H9 (cell line): ENCODE measurements around the gene MFSD12. TPM values are rescaled to one million over a fixed set of nuclear protein-coding genes. Genes with fewer than 3 reads are reported as not detected.

Experiments
- DNase-seq: peaks from one replicate; pipeline ENCODE4 v3.0.0-alpha.2; 2017
- H2AFZ ChIP-seq: one replicate; pipeline ENCODE4 v1.6.1; 2013; ENCODE audit warnings: mild to moderate bottlenecking, low read length, control low read depth, moderate library complexity
- H2AK5ac ChIP-seq: 2 replicates; pipeline ENCODE4 v1.6.1; 2013; ENCODE audit warnings: low read length, control low read depth, mixed read lengths; ENCODE audit not compliant: insufficient read length
- H2BK120ac ChIP-seq: one replicate; pipeline ENCODE4 v1.6.1; 2013; ENCODE audit warnings: low read depth, mild to moderate bottlenecking, low read length, control low read depth, inconsistent platforms; ENCODE audit not compliant: poor library complexity, severe bottlenecking
- H2BK12ac ChIP-seq: 2 replicates; pipeline ENCODE4 v1.6.1; 2013; ENCODE audit warnings: low read length, control low read depth, mixed read lengths, low read depth; ENCODE audit not compliant: insufficient read length
- H2BK15ac ChIP-seq: 2 replicates; pipeline ENCODE4 v1.6.1; 2013; ENCODE audit warnings: low read depth, low read length, control low read depth
- H2BK20ac ChIP-seq: one replicate; pipeline ENCODE4 v1.6.1; 2013; ENCODE audit warnings: low read depth, mild to moderate bottlenecking, low read length, control low read depth, inconsistent platforms; ENCODE audit not compliant: poor library complexity, severe bottlenecking
- H2BK5ac ChIP-seq: 2 replicates; pipeline ENCODE4 v1.6.1; 2013; ENCODE audit warnings: low read length, control low read depth, mixed read lengths; ENCODE audit not compliant: insufficient read length
- H3K14ac ChIP-seq: 2 replicates; pipeline ENCODE4 v1.6.1; 2013; ENCODE audit warnings: low read length, control low read depth; ENCODE audit not compliant: insufficient read depth
- H3K18ac ChIP-seq: 2 replicates; pipeline ENCODE4 v1.6.1; 2013; ENCODE audit warnings: low read depth, mild to moderate bottlenecking, mixed read lengths, low read length, control low read depth; ENCODE audit not compliant: insufficient read length
- H3K23ac ChIP-seq: 2 replicates; pipeline ENCODE4 v1.6.1; 2013; ENCODE audit warnings: low read length, control low read depth, mixed read lengths, low read depth; ENCODE audit not compliant: insufficient read length
- H3K23me2 ChIP-seq: 2 replicates; pipeline ENCODE4 v1.6.1; 2013; ENCODE audit warnings: low read depth, mild to moderate bottlenecking, mixed read lengths, low read length, control low read depth; ENCODE audit not compliant: insufficient read length, poor library complexity, severe bottlenecking
- H3K27ac ChIP-seq: 2 replicates; pipeline ENCODE4 v1.5.1; 2013; ENCODE audit warnings: low read length, control low read depth, mixed read lengths, low read depth; ENCODE audit not compliant: insufficient read length
- H3K27me3 ChIP-seq: 2 replicates; pipeline ENCODE4 v1.6.1; 2013; ENCODE audit warnings: low read length, control low read depth, inconsistent platforms; ENCODE audit not compliant: insufficient read depth
- H3K4ac ChIP-seq: 2 replicates; pipeline ENCODE4 v1.6.1; 2013; ENCODE audit warnings: low read depth, mild to moderate bottlenecking, control low read depth, inconsistent platforms, low read length, moderate library complexity
- H3K4me1 ChIP-seq: 2 replicates; pipeline ENCODE4 v1.6.1; 2013; ENCODE audit warnings: low read length, control low read depth, inconsistent platforms; ENCODE audit not compliant: insufficient read depth
- H3K4me2 ChIP-seq: 2 replicates; pipeline ENCODE4 v1.6.1; 2013; ENCODE audit warnings: low read length, control low read depth, mixed read lengths; ENCODE audit not compliant: insufficient read length, insufficient read depth
- H3K56ac ChIP-seq: 2 replicates; pipeline ENCODE4 v1.6.1; 2013; ENCODE audit warnings: low read depth, mild to moderate bottlenecking, mixed read lengths, low read length, control low read depth; ENCODE audit not compliant: insufficient read length
- H3K79me1 ChIP-seq: 2 replicates; pipeline ENCODE4 v1.6.1; 2013; ENCODE audit warnings: low read depth, mild to moderate bottlenecking, moderate library complexity, low read length, control low read depth, inconsistent platforms; ENCODE audit not compliant: insufficient read depth, poor library complexity, severe bottlenecking
- H3K79me2 ChIP-seq: 2 replicates; pipeline ENCODE4 v1.6.1; 2013; ENCODE audit warnings: low read length, control low read depth, inconsistent platforms; ENCODE audit not compliant: insufficient read depth
- H3K9ac ChIP-seq: 2 replicates; pipeline ENCODE4 v1.6.1; 2013; ENCODE audit warnings: low read length, control low read depth, mixed read lengths; ENCODE audit not compliant: insufficient read length; ENCODE audit errors: extremely low read depth
- H3K9me3 ChIP-seq: one replicate; pipeline ENCODE4 v1.6.1; 2013; ENCODE audit warnings: low read depth, low read length, inconsistent platforms; ENCODE audit not compliant: control insufficient read depth
- H3T11ph ChIP-seq: one replicate; pipeline ENCODE4 v1.6.1; 2013; ENCODE audit warnings: mild to moderate bottlenecking, low read length, control low read depth, inconsistent platforms
- H4K20me1 ChIP-seq: one replicate; pipeline ENCODE4 v1.6.1; 2013; ENCODE audit not compliant: control insufficient read depth, insufficient read length, insufficient read depth
- H4K5ac ChIP-seq: 2 replicates; pipeline ENCODE4 v1.6.1; 2013; ENCODE audit warnings: low read depth, mild to moderate bottlenecking, mixed read lengths, low read length, control low read depth; ENCODE audit not compliant: insufficient read length
- H4K8ac ChIP-seq: replicated peaks from 2 replicates; pipeline ENCODE4 v1.6.1; 2013; ENCODE audit warnings: low read length, control low read depth, mixed read lengths, low read depth; ENCODE audit not compliant: insufficient read length
- H4K91ac ChIP-seq: 2 replicates; pipeline ENCODE4 v1.6.1; 2013; ENCODE audit warnings: low read depth, mild to moderate bottlenecking, moderate library complexity, mixed read lengths, low read length, control low read depth; ENCODE audit not compliant: insufficient read length
- H3K27ac Mint-ChIP-seq, 3 experiments: 2 replicates in 2 of 3; 3 replicates in 1 of 3; pipeline ENCODE4 v1.8.0; 2020 to 2021; ENCODE audit warnings: mixed read lengths in 3 of 3, mild to moderate bottlenecking in 1 of 3, moderate library complexity in 1 of 3
- H3K27me3 Mint-ChIP-seq: 2 replicates; pipeline ENCODE4 v1.8.0; 2021; ENCODE audit warnings: low read depth, mild to moderate bottlenecking, moderate library complexity, mixed read lengths
- H3K36me3 Mint-ChIP-seq, 3 experiments: 2 replicates in 2 of 3; 3 replicates in 1 of 3; pipeline ENCODE4 v1.8.0; 2020 to 2021; ENCODE audit warnings: low read depth in 3 of 3, mixed read lengths in 3 of 3; ENCODE audit not compliant: insufficient read depth in 1 of 3
- H3K4me1 Mint-ChIP-seq, 2 experiments: 2 replicates each; pipeline ENCODE4 v1.8.0; 2020; ENCODE audit warnings: mixed read lengths in 2 of 2
- H3K4me3 Mint-ChIP-seq, 2 experiments: 2 replicates in 1 of 2; 3 replicates in 1 of 2; pipeline ENCODE4 v1.8.0; 2020 to 2021; ENCODE audit warnings: mild to moderate bottlenecking in 2 of 2, mixed read lengths in 2 of 2, moderate library complexity in 1 of 2
- H3K9me3 Mint-ChIP-seq, 2 experiments: 2 replicates in 1 of 2; 3 replicates in 1 of 2; pipeline ENCODE4 v1.8.0; 2020; ENCODE audit warnings: mild to moderate bottlenecking in 2 of 2, mixed read lengths in 2 of 2, moderate library complexity in 1 of 2
- WGBS: extraction: QIAGEN DNeasy Blood & Tissue Kit; methylation state at CpG from one replicate; pipeline ENCODE4 v1.1.7; 2013; ENCODE audit warnings: missing lambda C conversion rate, low lambda C conversion rate, mixed read lengths; ENCODE audit not compliant: insufficient read length; ENCODE audit errors: extremely low coverage; 5-methylcytosine and 5-hydroxymethylcytosine counted together
- total RNA-seq: library from RNA; stranded (reverse); gene quantifications from 2 replicates; pipeline ENCODE4 v1.2.1, GENCODE V29; 2021
- TF ChIP-seq, protein P1 (sequence below): fragments of 200-600 bp; sonication (generic); conservative IDR thresholded peaks from 3 replicates; pipeline ENCODE4 v1.8.0; 2021; ENCODE audit warnings: antibody characterized with exemption, mild to moderate bottlenecking

MFSD12 gene
- total RNA-seq, 1 experiment from 2014 or later, result 58.8 TPM

DNA sequence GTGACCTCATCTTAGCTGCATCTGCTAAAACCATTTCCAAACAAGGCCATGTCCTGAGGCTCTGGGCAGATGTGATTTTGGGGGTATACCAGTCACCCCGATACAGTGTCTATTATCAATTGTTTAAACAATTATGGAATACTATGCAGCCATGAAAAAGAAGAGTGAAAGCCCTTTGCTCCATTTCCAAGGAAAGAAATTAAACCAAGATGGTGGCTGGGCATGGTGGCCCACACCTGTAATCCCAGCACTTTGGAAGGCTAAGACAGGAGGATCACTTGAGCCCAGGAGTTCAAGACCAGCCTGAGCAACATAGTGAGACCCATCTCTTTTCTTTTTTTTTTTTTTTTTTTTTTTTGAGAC lies 17.6 kb downstream of the MFSD12 start:
- H3K9ac ChIP-seq, result no peak overlapping the region
- H3K23me2 ChIP-seq, result no peaks in the 10 kb centered on the region
- peaks cover 6 to 31% (median 30%) of the 10 kb centered on the region in 3 experiments; a peak in 6 of 7 replicates for H3K36me3 Mint-ChIP-seq
- no peak overlapping the region for H2BK20ac ChIP-seq
- no CpG with 5 or more reads among the region's 1 CpG for WGBS
- H3K56ac ChIP-seq, result no peak overlapping the region
- H2BK12ac ChIP-seq, result no peak overlapping the region
- H4K20me1 ChIP-seq, result no peaks in the 10 kb centered on the region
- no peak overlapping the region for H2BK5ac ChIP-seq
- H3T11ph ChIP-seq, result no peak overlapping the region
- no peak overlapping the region for H3K27ac ChIP-seq
- H3K27me3 ChIP-seq, result no peaks in the 10 kb centered on the region
- H3K4me3 Mint-ChIP-seq, result peak overlapping the region in 1 of 2 experiments; percentile 38; a peak in 1 of 5 replicates
- H3K14ac ChIP-seq, result no peak overlapping the region
- no peaks in the 10 kb centered on the region for H3K79me1 ChIP-seq
- H3K4me1 ChIP-seq, result no peaks in the 10 kb centered on the region
- no peak overlapping the region for H2AFZ ChIP-seq
- no peak overlapping the region for H4K91ac ChIP-seq
- no peak overlapping the region for H3K4ac ChIP-seq
- no peaks in the 10 kb centered on the region for H3K9me3 ChIP-seq
- H3K23ac ChIP-seq, result no peak overlapping the region
- H2BK15ac ChIP-seq, result no peak overlapping the region
- no peak overlapping the region for H2AK5ac ChIP-seq
- H4K5ac ChIP-seq, result no peak overlapping the region
- H3K4me2 ChIP-seq, result no peak overlapping the region
- peak overlapping the region in 1 of 3 experiments; percentile 50; a peak in 3 of 7 replicates for H3K27ac Mint-ChIP-seq
- H3K9me3 Mint-ChIP-seq, result no peaks in the 10 kb centered on the region
- no peak overlapping the region for H3K18ac ChIP-seq
- TF ChIP-seq, protein P1, sequence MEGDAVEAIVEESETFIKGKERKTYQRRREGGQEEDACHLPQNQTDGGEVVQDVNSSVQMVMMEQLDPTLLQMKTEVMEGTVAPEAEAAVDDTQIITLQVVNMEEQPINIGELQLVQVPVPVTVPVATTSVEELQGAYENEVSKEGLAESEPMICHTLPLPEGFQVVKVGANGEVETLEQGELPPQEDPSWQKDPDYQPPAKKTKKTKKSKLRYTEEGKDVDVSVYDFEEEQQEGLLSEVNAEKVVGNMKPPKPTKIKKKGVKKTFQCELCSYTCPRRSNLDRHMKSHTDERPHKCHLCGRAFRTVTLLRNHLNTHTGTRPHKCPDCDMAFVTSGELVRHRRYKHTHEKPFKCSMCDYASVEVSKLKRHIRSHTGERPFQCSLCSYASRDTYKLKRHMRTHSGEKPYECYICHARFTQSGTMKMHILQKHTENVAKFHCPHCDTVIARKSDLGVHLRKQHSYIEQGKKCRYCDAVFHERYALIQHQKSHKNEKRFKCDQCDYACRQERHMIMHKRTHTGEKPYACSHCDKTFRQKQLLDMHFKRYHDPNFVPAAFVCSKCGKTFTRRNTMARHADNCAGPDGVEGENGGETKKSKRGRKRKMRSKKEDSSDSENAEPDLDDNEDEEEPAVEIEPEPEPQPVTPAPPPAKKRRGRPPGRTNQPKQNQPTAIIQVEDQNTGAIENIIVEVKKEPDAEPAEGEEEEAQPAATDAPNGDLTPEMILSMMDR, result no peak
- peaks cover 6 to 14% of the 10 kb centered on the region in 2 experiments; a peak in 3 of 4 replicates for H3K4me1 Mint-ChIP-seq
- no peak overlapping the region for H2BK120ac ChIP-seq
- DNase-seq, result no peak
- H3K27me3 Mint-ChIP-seq, result no peaks in the 10 kb centered on the region; the same call in 1 of the 2 replicates
- no peak overlapping the region for H4K8ac ChIP-seq
- no peaks in the 10 kb centered on the region for H3K79me2 ChIP-seq
